Heart right ventricle (tissue), 16 donors: ENCODE measurements around the gene TFB1M. TPM values are rescaled to one million over a fixed set of nuclear protein-coding genes. Genes with fewer than 3 reads are reported as not detected.

Experiments used
- ATAC-seq, 8 donors: fragments of 200-7000 bp; cut with Tn5 transposase; one replicate each; pipeline ENCODE4 v1.9.1; 2020; ENCODE audit warnings: mild to moderate bottlenecking in 8 of 8, moderate library complexity in 8 of 8, moderate number of reproducible peaks in 1 of 8
- DNase-seq, 2 donors: peaks; one replicate each; pipeline ENCODE4 v3.0.0-alpha.2; 2020
- H3K27ac ChIP-seq, 10 donors: fragments of 200-600 bp; sonication (generic) in 2 of 10; one replicate each; pipeline versions ENCODE4 v1.5.0 to v1.8.0; 2020 to 2022; ENCODE audit warnings: mild to moderate bottlenecking in 3 of 10
- H3K27me3 ChIP-seq, 7 donors: fragments of 200-600 bp; one replicate each; pipeline ENCODE4 v1.8.0; 2021 to 2022; ENCODE audit warnings: mild to moderate bottlenecking in 2 of 7
- H3K36me3 ChIP-seq, 9 donors: fragments of 200-600 bp; sonication (generic) in 1 of 9; one replicate each; pipeline versions ENCODE4 v1.5.0 to v1.8.0; 2020 to 2022; ENCODE audit warnings: mild to moderate bottlenecking in 2 of 9
- H3K4me1 ChIP-seq, 9 donors: fragments of 200-600 bp; sonication (generic) in 1 of 9; one replicate each; pipeline versions ENCODE4 v1.5.0 to v1.8.0; 2020 to 2022; ENCODE audit warnings: mild to moderate bottlenecking in 4 of 9
- H3K4me3 ChIP-seq, 10 donors: fragments of 200-600 bp; sonication (generic) in 2 of 10; one replicate each; pipeline versions ENCODE4 v1.5.0 to v1.8.0; 2020 to 2022; ENCODE audit warnings: mild to moderate bottlenecking in 7 of 10, moderate library complexity in 2 of 10
- H3K9me3 ChIP-seq, 11 donors: fragments of 200-600 bp in 10 of 11; sonication (generic) in 2 of 11; one replicate each; pipeline versions ENCODE4 v1.5.0 to v1.8.0; 2013 to 2022; ENCODE audit warnings: mild to moderate bottlenecking in 2 of 11, control low read depth in 1 of 11, moderate library complexity in 1 of 11
- WGBS, 2 donors: extraction: QIAGEN DNeasy Blood & Tissue Kit; methylation state at CpG; one replicate each; pipeline ENCODE4 v1.1.7; 2013; ENCODE audit warnings: inconsistent platforms in 1 of 2; 5-methylcytosine and 5-hydroxymethylcytosine counted together
- intact Hi-C, 10 donors: fragments of 100-400 bp; cut with DNase I; formaldehyde crosslinking; loops; one replicate each; pipeline versions ENCODE4 v1.11.1 to v1.14.2; 2022
- polyA plus RNA-seq, 2 donors: library from polyadenylated mRNA; stranded (reverse); fragments of 200-250 nt; gene quantifications; one replicate each; pipeline ENCODE4 v1.2.3, GENCODE V29; 2013
- total RNA-seq, 10 donors: library from RNA; stranded (reverse); fragmentation: NEBNext Ultra II Directional in 3 of 10; extraction: Animal tissue kit (Norgen Biotek cat#: 25700) in 3 of 10; gene quantifications; one replicate each; pipeline versions ENCODE4 v1.2.1 to v1.2.4, GENCODE V29; 2021 to 2023
- TF ChIP-seq, protein P1 (sequence below), 9 donors: fragments of 200-600 bp; sonication (generic) in 2 of 9; IDR thresholded peaks; one replicate each; pipeline versions ENCODE4 v1.5.0 to v1.8.0; 2021 to 2022; ENCODE audit warnings: antibody characterized with exemption in 9 of 9, mild to moderate bottlenecking in 5 of 9, moderate library complexity in 1 of 9
- donor health status: Arrhythmogenic right ventricular cardiomyopathy.
- donor health status: ischemic (EF 13 %, LVEDD 7.1; RV severe dilation, severe dysfunction).
- donor health status: healthy with polysubstance abuse.
- donor health status: DM: no; HTN: yes; CAD: no.
- donor health status: DM: no; HTN: no; CAD: no.
- donor health status: ischemic (EF 25% LVEDD 6.9; RV normal size, moderate dysfunction).
- donor health status: ischemic (EF 25% LVEDD 5.7; RV mildly dilated, moderate dysfunction).
- donor health status: healthy.
- donor health status: DM: yes; HTN: yes; CAD: no.
- donor health status: Ischemic cardiomyopathy.
- donor health status: ischemic (EF 35%, LVEDD 5.7; RV mildly dilated, moderate dysfunction).
- donor health status: nonischemic (EF 11% LVEDD 7.7; RV severe dilation, severe dysfunction).
- donor health status: DM: yes; HTN: yes; CAD: no.
- donor health status: PGD.
- donor health status: ischemic (EF 29% LVEDD 5.4; RV normal size, mild dysfunction).
- donor health status: nonischemic (EF 23%, LVEDD 6.1; RV moderate dilation, normal function).

TFB1M gene
- total and polyA plus RNA-seq, 12 donors = 9.7 to 23.1 (median 17.9) TPM

- H3K27ac ChIP-seq = no peak overlapping the region
- no peaks in the 10 kb centered on the region for H3K9me3 ChIP-seq
- H3K36me3 ChIP-seq = peaks cover 0 to 70% (median 6%) of the 10 kb centered on the region in 9 donors
- peaks cover 0 to 18% (median 9%) of the 10 kb centered on the region in 9 donors for H3K4me1 ChIP-seq
- DNase-seq = no peak
- TF ChIP-seq, protein P1, sequence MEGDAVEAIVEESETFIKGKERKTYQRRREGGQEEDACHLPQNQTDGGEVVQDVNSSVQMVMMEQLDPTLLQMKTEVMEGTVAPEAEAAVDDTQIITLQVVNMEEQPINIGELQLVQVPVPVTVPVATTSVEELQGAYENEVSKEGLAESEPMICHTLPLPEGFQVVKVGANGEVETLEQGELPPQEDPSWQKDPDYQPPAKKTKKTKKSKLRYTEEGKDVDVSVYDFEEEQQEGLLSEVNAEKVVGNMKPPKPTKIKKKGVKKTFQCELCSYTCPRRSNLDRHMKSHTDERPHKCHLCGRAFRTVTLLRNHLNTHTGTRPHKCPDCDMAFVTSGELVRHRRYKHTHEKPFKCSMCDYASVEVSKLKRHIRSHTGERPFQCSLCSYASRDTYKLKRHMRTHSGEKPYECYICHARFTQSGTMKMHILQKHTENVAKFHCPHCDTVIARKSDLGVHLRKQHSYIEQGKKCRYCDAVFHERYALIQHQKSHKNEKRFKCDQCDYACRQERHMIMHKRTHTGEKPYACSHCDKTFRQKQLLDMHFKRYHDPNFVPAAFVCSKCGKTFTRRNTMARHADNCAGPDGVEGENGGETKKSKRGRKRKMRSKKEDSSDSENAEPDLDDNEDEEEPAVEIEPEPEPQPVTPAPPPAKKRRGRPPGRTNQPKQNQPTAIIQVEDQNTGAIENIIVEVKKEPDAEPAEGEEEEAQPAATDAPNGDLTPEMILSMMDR (IDR thresholded peaks at IDR 0.05) = no peak
- no peak overlapping the region for H3K4me3 ChIP-seq
- ATAC-seq = no peak
- intact Hi-C loops = no loop called here
- H3K27me3 ChIP-seq = no peaks in the 10 kb centered on the region
- WGBS, 2 donors = 84 to 95% methylated on average over 4 of the region's 4 CpGs
These were observed 5.1 kb downstream of the TFB1M start for GRCh38 chr6:155309150-155309549.

DNA sequence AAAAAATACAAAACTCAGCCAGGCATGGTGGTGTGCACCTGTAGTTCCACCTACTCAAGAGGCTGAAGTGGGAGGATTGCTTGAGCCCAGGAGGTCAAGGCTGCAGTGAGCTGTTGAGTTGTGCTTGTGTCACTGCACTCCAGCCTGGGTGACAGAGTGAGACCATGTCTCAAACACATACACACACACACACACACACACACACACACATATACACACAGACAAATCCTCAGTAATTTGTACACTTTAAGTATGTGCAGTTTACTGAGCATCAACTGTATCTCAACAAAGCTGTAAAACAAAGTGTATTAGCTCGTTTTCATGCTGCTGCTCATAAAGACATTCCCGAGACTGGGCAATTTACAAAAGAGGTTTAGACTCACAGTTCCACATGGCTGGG, 7.3 kb downstream of the TFB1M start:
- H3K27me3 ChIP-seq = no peaks in the 10 kb centered on the region
- H3K4me1 ChIP-seq = peaks cover 0 to 14% (median 4%) of the 10 kb centered on the region in 9 donors
- peaks cover 0 to 78% (median 6%) of the 10 kb centered on the region in 9 donors for H3K36me3 ChIP-seq
- no peak overlapping the region for H3K4me3 ChIP-seq
- H3K27ac ChIP-seq = no peak overlapping the region
- WGBS, 2 donors = 91% methylated on average over 2 of the region's 2 CpGs
- DNase-seq (no peak), ATAC-seq (no peak)
- TF ChIP-seq, protein P1 (IDR thresholded peaks at IDR 0.05) = no peak
- no peaks in the 10 kb centered on the region for H3K9me3 ChIP-seq
- intact Hi-C loops = no loop called here

DNA sequence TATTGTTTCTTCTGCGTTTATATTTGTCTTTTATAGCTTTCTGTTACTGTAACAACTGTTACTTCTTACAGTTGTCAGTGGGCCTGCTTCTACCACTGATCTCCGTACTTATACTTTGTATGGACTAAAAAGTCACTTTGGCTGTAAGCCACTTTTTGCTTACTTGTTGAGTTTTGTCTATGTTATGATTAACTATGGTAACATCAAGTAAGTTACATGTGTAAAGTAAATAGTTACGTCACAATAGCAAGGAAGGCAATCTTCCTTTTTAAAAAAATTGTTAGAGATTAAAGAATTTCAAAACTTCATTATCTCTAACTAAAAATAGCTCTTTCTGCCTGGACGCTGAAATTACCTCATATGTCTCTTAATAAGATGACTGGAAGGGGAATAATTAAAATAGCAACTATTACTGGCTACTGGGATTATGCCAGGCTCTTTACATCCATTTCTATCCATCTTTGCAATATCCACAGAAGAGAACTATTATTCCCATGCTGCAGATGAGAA, 10.9 kb downstream of the TFB1M start:
- no peak for DNase-seq
- no peak overlapping the region for H3K27ac ChIP-seq
- intact Hi-C loops = no loop called here
- no peak overlapping the region for H3K4me3 ChIP-seq
- WGBS, 2 donors = 44 to 52% methylated on average over 4 of the region's 4 CpGs
- peaks cover 0 to 71% (median 0%) of the 10 kb centered on the region in 9 donors for H3K36me3 ChIP-seq
- TF ChIP-seq, protein P1 (IDR thresholded peaks at IDR 0.05) = no peak
- ATAC-seq = no peak
- peaks cover 0 to 9% (median 0%) of the 10 kb centered on the region in 9 donors for H3K4me1 ChIP-seq
- H3K9me3 ChIP-seq = no peaks in the 10 kb centered on the region
- H3K27me3 ChIP-seq = no peaks in the 10 kb centered on the region

DNA sequence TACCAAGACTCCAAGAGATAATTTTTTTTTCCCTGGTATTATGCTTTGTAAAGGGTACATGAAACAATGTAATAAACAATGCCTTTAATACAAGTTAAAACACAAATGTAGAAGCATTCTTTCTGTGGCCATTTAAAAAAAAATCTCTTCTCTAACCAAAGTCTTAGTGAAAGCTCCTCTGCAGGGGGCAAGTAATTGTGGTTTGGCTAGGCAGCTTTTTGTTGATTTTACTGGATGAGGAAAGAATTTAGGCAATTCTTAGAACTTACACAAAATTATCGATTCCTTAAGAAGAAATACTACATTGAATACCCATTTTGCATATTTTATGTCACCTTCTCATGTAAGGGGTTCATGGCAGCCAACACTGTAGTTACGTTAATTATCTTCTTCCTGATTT, 12.4 kb downstream of the TFB1M start:
- peaks cover 0 to 9% (median 0%) of the 10 kb centered on the region in 9 donors for H3K4me1 ChIP-seq
- no peak overlapping the region for H3K4me3 ChIP-seq
- TF ChIP-seq, protein P1 (IDR thresholded peaks at IDR 0.05) = no peak
- intact Hi-C loops = no loop called here
- no peaks in the 10 kb centered on the region for H3K9me3 ChIP-seq
- H3K27me3 ChIP-seq = no peaks in the 10 kb centered on the region
- WGBS, 2 donors = 94 to 98% methylated on average over 2 of the region's 2 CpGs
- ATAC-seq (no peak), DNase-seq (no peak)
- no peak overlapping the region for H3K27ac ChIP-seq
- H3K36me3 ChIP-seq = peaks cover 0 to 71% (median 0%) of the 10 kb centered on the region in 9 donors
